ENCODE results near the gene ZBTB44.

The ZBTB44 gene

GRCh38 chr11:130212431-130212961 lies 102.2 kb downstream of the ZBTB44 start:
- DNase-seq (ENCODE audit: low read depth), result no peak
- no peak overlapping the region for H3K4me3 ChIP-seq (ENCODE audit: control insufficient read depth, low read depth, low read length)
- TF ChIP-seq, protein P1, sequence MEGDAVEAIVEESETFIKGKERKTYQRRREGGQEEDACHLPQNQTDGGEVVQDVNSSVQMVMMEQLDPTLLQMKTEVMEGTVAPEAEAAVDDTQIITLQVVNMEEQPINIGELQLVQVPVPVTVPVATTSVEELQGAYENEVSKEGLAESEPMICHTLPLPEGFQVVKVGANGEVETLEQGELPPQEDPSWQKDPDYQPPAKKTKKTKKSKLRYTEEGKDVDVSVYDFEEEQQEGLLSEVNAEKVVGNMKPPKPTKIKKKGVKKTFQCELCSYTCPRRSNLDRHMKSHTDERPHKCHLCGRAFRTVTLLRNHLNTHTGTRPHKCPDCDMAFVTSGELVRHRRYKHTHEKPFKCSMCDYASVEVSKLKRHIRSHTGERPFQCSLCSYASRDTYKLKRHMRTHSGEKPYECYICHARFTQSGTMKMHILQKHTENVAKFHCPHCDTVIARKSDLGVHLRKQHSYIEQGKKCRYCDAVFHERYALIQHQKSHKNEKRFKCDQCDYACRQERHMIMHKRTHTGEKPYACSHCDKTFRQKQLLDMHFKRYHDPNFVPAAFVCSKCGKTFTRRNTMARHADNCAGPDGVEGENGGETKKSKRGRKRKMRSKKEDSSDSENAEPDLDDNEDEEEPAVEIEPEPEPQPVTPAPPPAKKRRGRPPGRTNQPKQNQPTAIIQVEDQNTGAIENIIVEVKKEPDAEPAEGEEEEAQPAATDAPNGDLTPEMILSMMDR (IDR thresholded peaks at IDR 0.05; ENCODE audit: control insufficient read depth, insufficient read depth, low read depth, low read length, missing control alignments), result peak; percentile 11

DNA sequence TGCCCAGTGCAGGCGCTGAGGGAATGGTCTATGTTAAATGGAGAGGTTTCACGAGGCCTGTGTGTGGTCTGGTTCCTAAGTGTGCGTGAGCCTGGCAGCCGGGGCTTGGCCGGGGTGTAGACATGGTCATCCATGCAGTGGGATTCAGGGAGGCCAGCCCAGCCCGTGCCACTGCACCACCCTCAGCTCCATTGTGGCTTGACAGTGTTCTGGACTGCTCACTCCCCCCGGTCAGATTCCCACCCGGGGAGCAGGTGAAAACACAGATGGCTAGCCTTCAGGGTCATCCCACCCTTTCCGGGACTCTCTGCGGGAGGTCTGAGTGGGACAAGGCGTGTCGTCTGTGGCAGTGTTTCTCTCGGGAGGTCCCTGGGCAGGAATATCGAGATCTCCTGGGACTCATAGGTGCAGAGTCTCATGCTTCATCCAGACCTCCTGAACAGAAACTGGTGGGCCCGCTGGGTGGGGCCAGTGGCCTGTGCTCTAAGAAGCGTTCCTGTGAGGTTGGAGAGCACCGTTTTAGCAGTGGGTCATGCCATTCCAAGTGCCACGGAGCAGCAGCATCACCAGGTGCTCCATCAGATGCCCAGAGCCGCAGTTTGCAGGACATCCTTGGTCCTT lies 102.8 kb downstream of the ZBTB44 start:
- H3K4me3 ChIP-seq (ENCODE audit: control insufficient read depth, low read depth, low read length), result no peak overlapping the region
- TF ChIP-seq, protein P1 (IDR thresholded peaks at IDR 0.05; ENCODE audit: control insufficient read depth, insufficient read depth, low read depth, low read length, missing control alignments), result no peak
- DNase-seq (ENCODE audit: low read depth), result no peak

- TF ChIP-seq, protein P1 (IDR thresholded peaks at IDR 0.05; ENCODE audit: control insufficient read depth, insufficient read depth, low read depth, low read length, missing control alignments), result no peak
- no peak for DNase-seq (ENCODE audit: low read depth)
- H3K4me3 ChIP-seq (ENCODE audit: control insufficient read depth, low read depth, low read length), result no peak overlapping the region
These were observed 103.6 kb downstream of the ZBTB44 start for GRCh38 chr11:130211144-130211543.

DNA sequence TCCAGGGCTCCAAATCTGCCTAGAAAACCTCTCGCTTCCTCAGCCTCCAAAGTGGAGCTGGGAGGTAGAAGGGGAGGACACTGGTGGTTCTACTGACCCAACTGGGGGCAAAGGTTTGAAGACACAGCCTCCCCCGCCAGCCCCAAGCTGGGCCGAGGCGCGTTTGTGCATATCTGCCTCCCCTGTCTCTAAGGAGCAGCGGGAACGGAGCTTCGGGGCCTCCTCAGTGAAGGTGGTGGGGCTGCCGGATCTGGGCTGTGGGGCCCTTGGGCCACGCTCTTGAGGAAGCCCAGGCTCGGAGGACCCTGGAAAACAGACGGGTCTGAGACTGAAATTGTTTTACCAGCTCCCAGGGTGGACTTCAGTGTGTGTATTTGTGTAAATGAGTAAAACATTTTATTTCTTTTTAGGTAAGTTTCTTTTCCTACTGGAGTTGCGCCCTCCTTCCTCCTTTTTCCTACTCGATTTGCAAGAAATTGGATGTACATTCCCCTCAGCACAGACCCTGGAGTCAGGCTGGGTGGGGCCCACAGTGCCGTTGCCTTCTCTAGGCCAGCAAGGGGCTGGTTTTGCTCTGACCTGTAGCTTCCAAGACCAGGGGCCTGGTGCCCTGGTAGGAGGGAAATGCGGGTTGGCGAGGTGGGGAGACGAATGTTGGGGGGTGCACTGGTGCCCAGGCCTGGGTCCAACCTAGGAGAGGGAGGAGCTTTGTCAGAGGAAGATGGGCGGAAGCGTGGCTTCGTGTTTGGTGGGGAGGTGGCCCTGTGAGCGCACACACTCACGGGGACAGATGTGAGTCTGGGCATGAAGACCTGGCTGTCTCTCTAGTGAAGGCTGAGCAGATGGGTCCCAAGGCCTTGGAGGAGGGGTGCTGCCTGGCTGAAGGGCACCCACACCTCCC lies 104.5 kb downstream of the ZBTB44 start:
- TF ChIP-seq, protein P1 (IDR thresholded peaks at IDR 0.05; ENCODE audit: control insufficient read depth, insufficient read depth, low read depth, low read length, missing control alignments), result no peak
- DNase-seq (ENCODE audit: low read depth), result no peak
- no peak overlapping the region for H3K4me3 ChIP-seq (ENCODE audit: control insufficient read depth, low read depth, low read length)

DNA sequence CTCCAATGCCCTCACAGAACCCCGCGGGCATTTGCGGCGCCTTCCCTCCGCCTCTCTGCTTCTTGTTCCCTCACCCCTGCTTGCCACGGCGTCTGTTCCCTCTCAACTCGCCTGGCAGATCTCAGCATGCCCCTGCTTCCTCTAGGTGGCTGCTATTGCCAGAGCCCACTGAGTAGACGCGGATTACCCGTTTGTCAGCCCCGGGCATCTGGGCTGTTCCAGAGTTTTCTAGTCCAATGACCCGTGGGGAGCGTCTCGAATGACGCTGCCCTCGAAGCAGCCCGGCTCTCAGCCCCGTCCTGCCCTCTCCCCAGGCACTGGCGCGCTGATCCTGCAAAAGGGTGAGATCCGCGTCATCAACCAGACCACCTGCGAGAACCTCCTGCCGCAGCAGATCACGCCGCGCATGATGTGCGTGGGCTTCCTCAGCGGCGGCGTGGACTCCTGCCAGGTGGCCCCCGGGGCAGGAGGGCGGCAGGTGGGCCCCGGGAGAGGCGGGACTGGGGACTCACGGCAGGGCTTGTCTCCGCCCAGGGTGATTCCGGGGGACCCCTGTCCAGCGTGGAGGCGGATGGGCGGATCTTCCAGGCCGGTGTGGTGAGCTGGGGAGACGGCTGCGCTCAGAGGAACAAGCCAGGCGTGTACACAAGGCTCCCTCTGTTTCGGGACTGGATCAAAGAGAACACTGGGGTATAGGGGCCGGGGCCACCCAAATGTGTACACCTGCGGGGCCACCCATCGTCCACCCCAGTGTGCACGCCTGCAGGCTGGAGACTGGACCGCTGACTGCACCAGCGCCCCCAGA lies 105.4 kb downstream of the ZBTB44 start:
- H3K4me3 ChIP-seq (ENCODE audit: control insufficient read depth, low read depth, low read length), result no peak overlapping the region
- DNase-seq (ENCODE audit: low read depth), result no peak
- TF ChIP-seq, protein P1 (IDR thresholded peaks at IDR 0.05; ENCODE audit: control insufficient read depth, insufficient read depth, low read depth, low read length, missing control alignments), result no peak

All from AG09309 (cell line).